Activated naive CD8-positive, alpha-beta T cell treated with anti-CD3 and anti-CD28 coated beads for 36 hours (primary cell): Measurements from ENCODE around the gene MAP6. TPM values are rescaled to one million over a fixed set of nuclear protein-coding genes. Genes with fewer than 3 reads are reported as not detected.
"Not testable (repeated sequence)": the region's sequence is repeated elsewhere in the genome, so short reads cannot be mapped to it uniquely, and the experiment has no call there.

Experiments used
- DNase-seq: peaks from one replicate; pipeline ENCODE4 v3.0.0; 2021
- H3K27ac Mint-ChIP-seq: one replicate; pipeline ENCODE4 v1.8.0; 2022; ENCODE audit warnings: mild to moderate bottlenecking, moderate library complexity, mixed read lengths
- H3K27me3 Mint-ChIP-seq: one replicate; pipeline ENCODE4 v1.8.0; 2022; ENCODE audit warnings: mild to moderate bottlenecking, mixed read lengths
- H3K36me3 Mint-ChIP-seq: one replicate; pipeline ENCODE4 v1.8.0; 2021; ENCODE audit warnings: mild to moderate bottlenecking, mixed read lengths
- H3K4me1 Mint-ChIP-seq: one replicate; pipeline ENCODE4 v1.8.0; 2021; ENCODE audit warnings: mixed read lengths
- H3K4me3 Mint-ChIP-seq: one replicate; pipeline ENCODE4 v1.8.0; 2022; ENCODE audit warnings: mild to moderate bottlenecking, moderate library complexity, mixed read lengths
- H3K9me3 Mint-ChIP-seq: one replicate; pipeline ENCODE4 v1.8.0; 2022; ENCODE audit warnings: mixed read lengths
- total RNA-seq, 2 experiments: library from RNA; stranded (reverse); gene quantifications; one replicate each; pipeline ENCODE4 v1.2.3, GENCODE V29; 2021

Gene MAP6
- not detected for total RNA-seq

GRCh38 chr11:75668451-75669297 lies at the start of gene MAP6:
Gene MAP6, minus strand, starts transcription at chr11:75669038. Its CDS starts 669 bp downstream, at chr11:75668369.
- DNase-seq = peak; percentile 41
- H3K4me1 Mint-ChIP-seq = peaks cover 11% of the 10 kb centered on the region
- peaks cover 5% of the 10 kb centered on the region for H3K9me3 Mint-ChIP-seq
- peaks cover 78% of the 10 kb centered on the region for H3K27me3 Mint-ChIP-seq
- H3K4me3 Mint-ChIP-seq = peak within 1 kb of the TSS; percentile 80
- H3K36me3 Mint-ChIP-seq = no peaks in the 10 kb centered on the region
- no peak within 1 kb of the TSS for H3K27ac Mint-ChIP-seq

- Mint-ChIP-seq H3K36me3 (no peaks in the 10 kb centered on the region), H3K4me3 (no peak within 1 kb of the TSS), H3K4me1 (no peaks in the 10 kb centered on the region), H3K9me3 (no peaks in the 10 kb centered on the region), H3K27ac (no peak within 1 kb of the TSS), H3K27me3 (peaks cover 5% of the 10 kb centered on the region)
- DNase-seq = no peak
Measured at GRCh38 chr11:75717608-75718418, 49.0 kb upstream of the MAP6 start, which contains the start of gene MOGAT2. Gene MOGAT2, plus strand, starts transcription at chr11:75717838. Its CDS starts 51 bp downstream, at chr11:75717889.

GRCh38 chr11:75716659-75717058 lies 47.8 kb upstream of the MAP6 start:
- Mint-ChIP-seq H3K4me3 (no peak overlapping the region), H3K27me3 (peaks cover 5% of the 10 kb centered on the region), H3K9me3 (no peaks in the 10 kb centered on the region), H3K27ac (no peak overlapping the region), H3K36me3 (no peaks in the 10 kb centered on the region), H3K4me1 (no peaks in the 10 kb centered on the region)
- DNase-seq = no peak

- H3K36me3 Mint-ChIP-seq = no peaks in the 10 kb centered on the region
- DNase-seq = no peak
- H3K27ac Mint-ChIP-seq = no peak overlapping the region
- H3K4me3 Mint-ChIP-seq = no peak overlapping the region
- peaks cover 5% of the 10 kb centered on the region for H3K27me3 Mint-ChIP-seq
- no peaks in the 10 kb centered on the region for H3K9me3 Mint-ChIP-seq
- H3K4me1 Mint-ChIP-seq = no peaks in the 10 kb centered on the region
Measured at GRCh38 chr11:75715688-75716087, 46.9 kb upstream of the MAP6 start.

- DNase-seq = no peak
- Mint-ChIP-seq H3K27me3 (peaks cover 5% of the 10 kb centered on the region), H3K9me3 (no peaks in the 10 kb centered on the region), H3K27ac (no peak overlapping the region), H3K36me3 (no peaks in the 10 kb centered on the region), H3K4me1 (no peaks in the 10 kb centered on the region), H3K4me3 (no peak overlapping the region)
Measured at GRCh38 chr11:75714211-75714610, 45.4 kb upstream of the MAP6 start.

- no peak overlapping the region for H3K4me3 Mint-ChIP-seq
Measured at GRCh38 chr11:75706260-75706729, 37.5 kb upstream of the MAP6 start.

GRCh38 chr11:75705541-75705940 lies 36.7 kb upstream of the MAP6 start:
- H3K36me3 Mint-ChIP-seq = no peaks in the 10 kb centered on the region
- H3K9me3 Mint-ChIP-seq = no peaks in the 10 kb centered on the region
- no peak for DNase-seq
- peaks cover 4% of the 10 kb centered on the region for H3K4me1 Mint-ChIP-seq
- H3K27ac Mint-ChIP-seq = no peak overlapping the region
- H3K27me3 Mint-ChIP-seq = peaks cover 12% of the 10 kb centered on the region
- H3K4me3 Mint-ChIP-seq = no peak overlapping the region

More at GRCh38 chr11:75706260-75706729, 37.5 kb upstream of the MAP6 start:
- Mint-ChIP-seq H3K36me3 (no peaks in the 10 kb centered on the region), H3K27me3 (peaks cover 12% of the 10 kb centered on the region), H3K9me3 (no peaks in the 10 kb centered on the region), H3K27ac (no peak overlapping the region), H3K4me1 (peaks cover 4% of the 10 kb centered on the region)
- DNase-seq = peak; percentile 63

GRCh38 chr11:75703695-75704237 lies 34.9 kb upstream of the MAP6 start:
- Mint-ChIP-seq H3K4me3 (no peak overlapping the region), H3K27me3 (peaks cover 25% of the 10 kb centered on the region), H3K36me3 (no peaks in the 10 kb centered on the region), H3K9me3 (no peaks in the 10 kb centered on the region), H3K4me1 (peaks cover 4% of the 10 kb centered on the region), H3K27ac (no peak overlapping the region)
- no peak for DNase-seq

GRCh38 chr11:75700940-75701339 lies 32.1 kb upstream of the MAP6 start:
- Mint-ChIP-seq H3K9me3 (no peaks in the 10 kb centered on the region), H3K4me1 (peaks cover under 1% of the 10 kb centered on the region), H3K27me3 (peaks cover 51% of the 10 kb centered on the region), H3K36me3 (no peaks in the 10 kb centered on the region), H3K4me3 (no peak overlapping the region), H3K27ac (no peak overlapping the region)
- no peak for DNase-seq

GRCh38 chr11:75697906-75698581 lies 29.2 kb upstream of the MAP6 start:
- no peaks in the 10 kb centered on the region for H3K9me3 Mint-ChIP-seq
- no peaks in the 10 kb centered on the region for H3K36me3 Mint-ChIP-seq
- H3K27me3 Mint-ChIP-seq = peaks cover 74% of the 10 kb centered on the region

GRCh38 chr11:75691804-75692203 lies 23.0 kb upstream of the MAP6 start:
- H3K4me1 Mint-ChIP-seq = peaks cover 17% of the 10 kb centered on the region
- H3K27ac Mint-ChIP-seq = no peak overlapping the region
- peaks cover 3% of the 10 kb centered on the region for H3K9me3 Mint-ChIP-seq
- DNase-seq = no peak
- H3K36me3 Mint-ChIP-seq = peaks cover under 1% of the 10 kb centered on the region
- peaks cover 76% of the 10 kb centered on the region for H3K27me3 Mint-ChIP-seq
- no peak overlapping the region for H3K4me3 Mint-ChIP-seq

More at GRCh38 chr11:75697906-75698581, 29.2 kb upstream of the MAP6 start:
- Mint-ChIP-seq H3K4me1 (no peaks in the 10 kb centered on the region), H3K4me3 (no peak overlapping the region), H3K27ac (no peak overlapping the region)
- DNase-seq = no peak

- peak; percentile 20 for DNase-seq
- Mint-ChIP-seq H3K27ac (peak overlapping the region; percentile 69), H3K36me3 (peaks cover 8% of the 10 kb centered on the region), H3K27me3 (peaks cover 77% of the 10 kb centered on the region), H3K4me1 (peaks cover 17% of the 10 kb centered on the region), H3K4me3 (no peak overlapping the region), H3K9me3 (peaks cover 18% of the 10 kb centered on the region)
Measured at GRCh38 chr11:75689863-75690609, 21.2 kb upstream of the MAP6 start.

- not testable (repeated sequence) for H3K4me3 Mint-ChIP-seq, H3K27ac Mint-ChIP-seq, DNase-seq, H3K4me1 Mint-ChIP-seq
- Mint-ChIP-seq H3K9me3 (peaks cover 30% of the 10 kb centered on the region), H3K36me3 (peaks cover 12% of the 10 kb centered on the region), H3K27me3 (peaks cover 73% of the 10 kb centered on the region)
Measured at GRCh38 chr11:75683856-75684255, 15.0 kb upstream of the MAP6 start.

- H3K4me1 Mint-ChIP-seq = peaks cover 11% of the 10 kb centered on the region
- peaks cover 10% of the 10 kb centered on the region for H3K9me3 Mint-ChIP-seq
- H3K36me3 Mint-ChIP-seq = no peaks in the 10 kb centered on the region
- no peak overlapping the region for H3K4me3 Mint-ChIP-seq
- peaks cover 50% of the 10 kb centered on the region for H3K27me3 Mint-ChIP-seq
- H3K27ac Mint-ChIP-seq = no peak overlapping the region
- no peak for DNase-seq
Measured at GRCh38 chr11:75679566-75679965, 10.7 kb upstream of the MAP6 start.
